IPS-18a (cell line): ENCODE measurements around the gene WNT5B.

Source experiments
- H3K27ac ChIP-seq: one replicate; pipeline ENCODE4 v1.5.1; 2013; ENCODE audit warnings: low read length
- H3K27me3 ChIP-seq: one replicate; pipeline ENCODE4 v1.6.1; 2013; ENCODE audit warnings: mild to moderate bottlenecking, low read length; ENCODE audit not compliant: control insufficient read depth, insufficient read depth
- H3K36me3 ChIP-seq: one replicate; pipeline ENCODE4 v1.6.1; 2013; ENCODE audit warnings: low read depth, low read length; ENCODE audit not compliant: control insufficient read depth
- H3K4me1 ChIP-seq: one replicate; pipeline ENCODE4 v1.6.1; 2013; ENCODE audit warnings: low read depth, low read length; ENCODE audit not compliant: control insufficient read depth
- H3K4me3 ChIP-seq: one replicate; pipeline ENCODE4 v1.5.1; 2013; ENCODE audit warnings: low read length
- H3K9ac ChIP-seq: one replicate; pipeline ENCODE4 v1.6.1; 2013; ENCODE audit warnings: mild to moderate bottlenecking, low read length, moderate library complexity
- H3K9me3 ChIP-seq: one replicate; pipeline ENCODE4 v1.6.1; 2013; ENCODE audit warnings: low read depth, low read length; ENCODE audit not compliant: control insufficient read depth

WNT5B gene

GRCh38 chr12:1634149-1634548 is 5.1 kb downstream of the WNT5B start:
- no peak overlapping the region for H3K4me3 ChIP-seq
- H3K36me3 ChIP-seq = no peaks in the 10 kb centered on the region
- no peak overlapping the region for H3K27ac ChIP-seq
- peaks cover 65% of the 10 kb centered on the region for H3K27me3 ChIP-seq
- no peak overlapping the region for H3K9ac ChIP-seq
- peaks cover 15% of the 10 kb centered on the region for H3K4me1 ChIP-seq
- no peaks in the 10 kb centered on the region for H3K9me3 ChIP-seq

- H3K4me3 ChIP-seq = no peak overlapping the region
- peaks cover 60% of the 10 kb centered on the region for H3K27me3 ChIP-seq
- H3K9ac ChIP-seq = no peak overlapping the region
- H3K9me3 ChIP-seq = no peaks in the 10 kb centered on the region
- no peak overlapping the region for H3K27ac ChIP-seq
- no peaks in the 10 kb centered on the region for H3K36me3 ChIP-seq
- peaks cover 15% of the 10 kb centered on the region for H3K4me1 ChIP-seq
These were observed 5.7 kb downstream of the WNT5B start for GRCh38 chr12:1634590-1635191.

GRCh38 chr12:1635301-1636095 is 6.5 kb downstream of the WNT5B start:
- no peak overlapping the region for H3K27ac ChIP-seq
- H3K36me3 ChIP-seq = no peaks in the 10 kb centered on the region
- H3K4me1 ChIP-seq = peaks cover 14% of the 10 kb centered on the region
- no peak overlapping the region for H3K9ac ChIP-seq
- no peaks in the 10 kb centered on the region for H3K9me3 ChIP-seq
- peaks cover 52% of the 10 kb centered on the region for H3K27me3 ChIP-seq
- H3K4me3 ChIP-seq = no peak overlapping the region

- Histone ChIP-seq H3K4me1 (no peaks in the 10 kb centered on the region), H3K9ac (no peak overlapping the region), H3K27me3 (peaks cover 25% of the 10 kb centered on the region), H3K27ac (no peak overlapping the region), H3K4me3 (no peak overlapping the region), H3K36me3 (no peaks in the 10 kb centered on the region), H3K9me3 (no peaks in the 10 kb centered on the region)
These were observed 9.2 kb downstream of the WNT5B start for GRCh38 chr12:1638203-1638602.

GRCh38 chr12:1639538-1639937 is 10.5 kb downstream of the WNT5B start:
- no peak overlapping the region for H3K4me3 ChIP-seq
- peaks cover 4% of the 10 kb centered on the region for H3K4me1 ChIP-seq
- no peaks in the 10 kb centered on the region for H3K9me3 ChIP-seq
- no peak overlapping the region for H3K27ac ChIP-seq
- H3K9ac ChIP-seq = no peak overlapping the region
- H3K27me3 ChIP-seq = peaks cover 11% of the 10 kb centered on the region
- no peaks in the 10 kb centered on the region for H3K36me3 ChIP-seq

- no peaks in the 10 kb centered on the region for H3K9me3 ChIP-seq
- H3K27ac ChIP-seq = no peak overlapping the region
- H3K4me3 ChIP-seq = no peak overlapping the region
- peaks cover under 1% of the 10 kb centered on the region for H3K27me3 ChIP-seq
- H3K9ac ChIP-seq = no peak overlapping the region
- peaks cover 4% of the 10 kb centered on the region for H3K4me1 ChIP-seq
- no peaks in the 10 kb centered on the region for H3K36me3 ChIP-seq
These were observed 11.6 kb downstream of the WNT5B start for GRCh38 chr12:1640328-1641234.

GRCh38 chr12:1642513-1642912 is 13.5 kb downstream of the WNT5B start:
- Histone ChIP-seq H3K9me3 (no peaks in the 10 kb centered on the region), H3K4me1 (peaks cover 4% of the 10 kb centered on the region), H3K27ac (no peak overlapping the region), H3K4me3 (no peak overlapping the region), H3K9ac (no peak overlapping the region), H3K36me3 (no peaks in the 10 kb centered on the region), H3K27me3 (no peaks in the 10 kb centered on the region)

- H3K4me1 ChIP-seq = peaks cover 4% of the 10 kb centered on the region
- no peak overlapping the region for H3K27ac ChIP-seq
- H3K27me3 ChIP-seq = no peaks in the 10 kb centered on the region
- no peaks in the 10 kb centered on the region for H3K9me3 ChIP-seq
- no peaks in the 10 kb centered on the region for H3K36me3 ChIP-seq
- H3K4me3 ChIP-seq = no peak overlapping the region
- no peak overlapping the region for H3K9ac ChIP-seq
These were observed 14.0 kb downstream of the WNT5B start for GRCh38 chr12:1643043-1643442.

- Histone ChIP-seq H3K27ac (no peak overlapping the region), H3K27me3 (no peaks in the 10 kb centered on the region), H3K9ac (no peak overlapping the region), H3K4me3 (no peak overlapping the region), H3K9me3 (no peaks in the 10 kb centered on the region), H3K4me1 (peaks cover 4% of the 10 kb centered on the region), H3K36me3 (no peaks in the 10 kb centered on the region)
These were observed 15.0 kb downstream of the WNT5B start for GRCh38 chr12:1643905-1644533.

GRCh38 chr12:1644534-1645438 is 15.8 kb downstream of the WNT5B start:
- Histone ChIP-seq H3K9ac (no peak overlapping the region), H3K4me3 (no peak overlapping the region), H3K4me1 (peaks cover 4% of the 10 kb centered on the region), H3K36me3 (no peaks in the 10 kb centered on the region), H3K27ac (no peak overlapping the region), H3K27me3 (no peaks in the 10 kb centered on the region), H3K9me3 (no peaks in the 10 kb centered on the region)
